K562 (cell line): ENCODE measurements around the gene HAUS3. TPM values are rescaled to one million over a fixed set of nuclear protein-coding genes. Genes with fewer than 3 reads are reported as not detected.

Experiments used
- ATAC-seq: fragments of 200-7000 bp; cut with Tn5 transposase; 3 replicates; pipeline ENCODE4 v1.9.1; 2020; ENCODE audit warnings: moderate library complexity
- BruUV-seq: library from RNA; stranded (reverse); fragments of 400-500 nt; replicated peaks from 2 replicates; lab custom pipeline; 2021; lab: Mats Ljungman, UMichigan
- CTCF ChIA-PET: fragments of 300-600 bp; formaldehyde crosslinking; extraction: SDS; loops from one replicate; lab custom pipeline; 2021; ENCODE audit warnings: low intra/inter-chr PET ratio; lab: Yijun Ruan, JAX
- POLR2A ChIA-PET: fragments of 300-600, 350-650 bp; sonication (Branson Sonifier 250); formaldehyde crosslinking; extraction: SDS; loops from one replicate; lab custom pipeline; 2021; ENCODE audit warnings: antibody characterized with exemption, inconsistent platforms; lab: Yijun Ruan, JAX
- DNase-seq, 4 experiments: peaks; one replicate each; pipeline versions ENCODE4 v3.0.0 to v3.0.0-alpha.2; 2011 to 2018; ENCODE audit warnings: low spot score in 3 of 4, mixed read lengths in 3 of 4; ENCODE audit errors: extremely low read depth in 1 of 4
- FAIRE-seq: peaks from 2 replicates; lab custom pipeline; 2011; peaks lifted over from hg19 to GRCh38; lab: Jason Lieb, UNC
- H2AFZ ChIP-seq: 2 replicates; pipeline ENCODE4 v1.6.0; 2011; ENCODE audit warnings: low read depth, low read length, control low read depth, inconsistent platforms
- H3K27ac ChIP-seq: fragments of 200-600 bp; 3 replicates; pipeline ENCODE4 v1.8.0; 2011; ENCODE audit warnings: low read depth, mild to moderate bottlenecking, control low read depth, inconsistent platforms, low read length, moderate library complexity, mixed read lengths; ENCODE audit errors: extremely low read depth
- H3K27me3 ChIP-seq, 2 experiments: fragments of 300-600 bp in 1 of 2; 2 replicates in 1 of 2; 3 replicates in 1 of 2; pipeline versions ENCODE4 v1.6.0 to v1.8.0; 2011; ENCODE audit warnings: inconsistent platforms in 2 of 2, low read length in 2 of 2, mild to moderate bottlenecking in 1 of 2, mixed read lengths in 1 of 2, moderate library complexity in 1 of 2; ENCODE audit not compliant: control insufficient read depth in 2 of 2, insufficient read depth in 2 of 2
- H3K36me3 ChIP-seq: fragments of 300-600 bp; 3 replicates; pipeline ENCODE4 v1.8.0; 2011; ENCODE audit warnings: mild to moderate bottlenecking, low read length, inconsistent platforms; ENCODE audit not compliant: control insufficient read depth, insufficient read depth
- H3K4me1 ChIP-seq, 2 experiments: fragments of 200-600 bp in 1 of 2; replicated peaks in 1 of 2; 2 replicates in 1 of 2; 3 replicates in 1 of 2; pipeline versions ENCODE4 v1.5.1 to v1.8.0; 2011; ENCODE audit warnings: inconsistent platforms in 2 of 2, low read length in 2 of 2, mild to moderate bottlenecking in 1 of 2, mixed read lengths in 1 of 2, moderate library complexity in 1 of 2; ENCODE audit not compliant: control insufficient read depth in 2 of 2, insufficient read depth in 2 of 2
- H3K4me2 ChIP-seq: 2 replicates; pipeline ENCODE4 v1.6.1; 2011; ENCODE audit warnings: low read length, control low read depth, inconsistent platforms, mixed read lengths; ENCODE audit not compliant: insufficient read depth
- H3K4me3 ChIP-seq: fragments of 200-600 bp; sonication (generic), shearing (Covaris generic); 2 replicates; pipeline ENCODE4 v1.5.1; 2016; ENCODE audit warnings: control low read depth, inconsistent platforms
- H3K79me2 ChIP-seq: fragments of 200-600 bp; 3 replicates; pipeline ENCODE4 v1.8.0; 2011; ENCODE audit warnings: low read length, inconsistent platforms; ENCODE audit not compliant: control insufficient read depth, insufficient read depth
- H3K9ac ChIP-seq, 2 experiments: 2 replicates each; pipeline versions ENCODE4 v1.6.0 to v1.6.1; 2011; ENCODE audit warnings: low read depth in 2 of 2, low read length in 2 of 2, control low read depth in 1 of 2, inconsistent platforms in 1 of 2, mild to moderate bottlenecking in 1 of 2, mixed read lengths in 1 of 2; ENCODE audit not compliant: insufficient read depth in 1 of 2
- H3K9me1 ChIP-seq: one replicate; pipeline ENCODE4 v1.6.0; 2011; ENCODE audit warnings: inconsistent platforms, mild to moderate bottlenecking, low read length, moderate library complexity; ENCODE audit not compliant: control insufficient read depth, insufficient read depth
- H3K9me3 ChIP-seq: replicated peaks from 2 replicates; pipeline ENCODE4 v1.5.1; 2011; ENCODE audit warnings: low read depth, low read length, inconsistent platforms; ENCODE audit not compliant: control insufficient read depth, insufficient read depth
- H4K20me1 ChIP-seq: replicated peaks from 2 replicates; pipeline ENCODE4 v1.6.1; 2011; ENCODE audit warnings: low read length, inconsistent platforms, mixed read lengths; ENCODE audit not compliant: control insufficient read depth, insufficient read depth
- ESRRA ChIP-seq: fragments of 450-650 bp; IDR thresholded peaks from 2 replicates; pipeline ENCODE4 v1.6.1; 2014; ENCODE audit warnings: low read depth, mild to moderate bottlenecking, moderate library complexity, borderline replicate concordance
- ZNF174 ChIP-seq: fragments of 250-450 bp; sonication (Bioruptor Pico); IDR thresholded peaks from 2 replicates; pipeline ENCODE4 v1.4.0; 2020; ENCODE audit warnings: mild to moderate bottlenecking
- WGBS: fragments of 100-300 bp; shearing (Covaris generic); methylation state at CpG from one replicate; pipeline ENCODE4 v1.1.6; 2016; ENCODE audit warnings: low coverage, mixed read lengths; ENCODE audit not compliant: insufficient coverage; ENCODE audit errors: missing lambda C conversion rate; 5-methylcytosine and 5-hydroxymethylcytosine counted together
- in situ Hi-C: fragments of 300-500 bp; cut with MboI; formaldehyde crosslinking; loops from 4 replicates; pipeline ENCODE4 v1.15.0; 2018; ENCODE audit warnings: inconsistent platforms, mixed read lengths
- intact Hi-C: fragments of 100-400 bp; cut with micrococcal nuclease; formaldehyde crosslinking; loops from 2 replicates; pipeline ENCODE4 v1.14.2; 2022
- polyA plus RNA-seq, 8 experiments: library from polyadenylated mRNA; depleted of rRNA in 4 of 8; stranded (reverse) in 5 of 8; unstranded in 3 of 8; fragments of >200 nt; fragmentation: Nextera tagmentation in 2 of 8; fragmentation: Illumina TruSeq in 1 of 8; extraction: Ambion mirVana in 2 of 8; extraction: Trizol in 1 of 8; gene quantifications; 2 replicates each; pipeline versions ENCODE4 v1.2.1 to v1.2.3, GENCODE V29; 2011 to 2014; ENCODE audit warnings: inconsistent platforms in 1 of 8, missing spikeins in 1 of 8
- total RNA-seq, 7 experiments: library from RNA; depleted of rRNA in 6 of 7; stranded (reverse); fragments of >200 nt in 6 of 7; fragmentation: Illumina TruSeq in 2 of 7; extraction: Trizol in 2 of 7; gene quantifications; 2 replicates each; pipeline versions ENCODE4 v1.2.1 to v1.2.3, GENCODE V29; 2011 to 2021; ENCODE audit warnings: low replicate concordance in 1 of 7
- TF ChIP-seq, protein P1 (sequence below): fragments of 450-650 bp; IDR thresholded peaks from 2 replicates; pipeline ENCODE4 v1.6.1; 2016; ENCODE audit warnings: mild to moderate bottlenecking, moderate library complexity
- TF ChIP-seq, protein P2 (sequence below): sonication (generic); formaldehyde crosslinking; IDR thresholded peaks from 2 replicates; pipeline ENCODE4 v1.8.0; 2022; ENCODE audit warnings: missing genetic modification reagents, mild to moderate bottlenecking, moderate library complexity, borderline replicate concordance
- TF ChIP-seq, protein P3 (sequence below): fragments of 250-450 bp; sonication (Bioruptor Pico); IDR thresholded peaks from 2 replicates; pipeline ENCODE4 v1.5.0; 2021; ENCODE audit warnings: mild to moderate bottlenecking, borderline replicate concordance

Gene HAUS3
- total and polyA plus RNA-seq, 9 of the 15 experiments (the other 6 are each of a cell fraction or from before 2014, with no cell fraction given), result 8.9 to 25.7 (median 21.5) TPM

DNA sequence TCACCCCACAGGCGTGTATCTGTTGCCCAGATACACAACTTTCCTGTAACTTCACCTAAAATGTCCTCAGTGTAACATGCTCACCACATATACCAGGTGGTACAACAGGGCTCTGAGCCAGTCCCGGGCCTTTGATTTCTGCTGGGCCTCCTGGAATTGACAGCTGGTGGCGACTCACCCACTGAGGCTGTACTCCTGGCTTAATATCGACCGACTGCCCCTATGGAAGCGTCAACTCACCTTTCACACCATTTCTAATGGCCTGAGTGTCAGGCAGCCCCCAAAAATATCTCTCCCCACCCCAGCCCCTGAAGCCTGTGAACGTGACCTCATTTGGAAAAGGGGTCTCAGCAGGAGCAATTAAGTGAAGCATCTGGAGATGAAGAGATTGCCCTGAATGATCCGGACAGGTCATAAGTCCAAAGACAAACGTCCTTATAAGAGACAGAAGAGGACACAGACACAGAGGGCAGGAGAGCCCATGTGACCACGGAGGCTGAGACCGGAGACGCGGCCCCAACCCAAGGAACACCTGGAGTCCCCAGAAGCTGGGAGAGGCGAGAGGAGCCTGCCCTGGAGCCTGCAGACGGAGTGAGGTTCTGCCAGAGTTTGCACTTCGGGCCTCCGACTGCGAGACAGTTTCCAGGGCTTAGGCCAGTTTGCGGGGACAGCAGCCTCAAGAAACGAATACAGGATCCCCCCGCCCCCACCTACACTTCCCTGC is 32.6 kb upstream of the HAUS3 start:
- no peak for FAIRE-seq
- BruUV-seq, result no TSS peak
- WGBS, result 63% methylated on average over 19 of the region's 21 CpGs
- DNase-seq, result no peak
- Histone ChIP-seq H3K4me2 (peak overlapping the region; percentile 58; the same call in 1 of the 2 replicates), H3K9me3 (no peaks in the 10 kb centered on the region), H3K36me3 (peaks cover 12% of the 10 kb centered on the region; the same call in 1 of the 3 replicates), H3K79me2 (no peaks in the 10 kb centered on the region), H4K20me1 (no peaks in the 10 kb centered on the region), H3K27ac (no peak overlapping the region), H2AFZ (no peak overlapping the region), H3K4me3 (no peak overlapping the region), H3K4me1 (peaks cover 5 to 62% of the 10 kb centered on the region in 2 experiments; a peak in 4 of 5 replicates), H3K9me1 (no peaks in the 10 kb centered on the region), H3K27me3 (no peaks in the 10 kb centered on the region), H3K9ac (peak overlapping the region in 1 of 2 experiments; percentile 74; a peak in 1 of 4 replicates)
- intact Hi-C loops, result no loop called here
- in situ Hi-C loops, result no loop called here
- ChIA-PET POLR2A (interaction anchor here (0.6 kb wide), 2 partner anchors 12 to 1077 kb away, joined by 3 to 4 read pairs; partner anchors contain the start of gene MXD4), CTCF (no interaction called here)
- no peak for ATAC-seq
- TF ChIP-seq ZNF174 (no peak), ESRRA (0 out of 2 replicates have a peak, but pooled peaks have one; percentile 2)
- TF ChIP-seq, protein P1, sequence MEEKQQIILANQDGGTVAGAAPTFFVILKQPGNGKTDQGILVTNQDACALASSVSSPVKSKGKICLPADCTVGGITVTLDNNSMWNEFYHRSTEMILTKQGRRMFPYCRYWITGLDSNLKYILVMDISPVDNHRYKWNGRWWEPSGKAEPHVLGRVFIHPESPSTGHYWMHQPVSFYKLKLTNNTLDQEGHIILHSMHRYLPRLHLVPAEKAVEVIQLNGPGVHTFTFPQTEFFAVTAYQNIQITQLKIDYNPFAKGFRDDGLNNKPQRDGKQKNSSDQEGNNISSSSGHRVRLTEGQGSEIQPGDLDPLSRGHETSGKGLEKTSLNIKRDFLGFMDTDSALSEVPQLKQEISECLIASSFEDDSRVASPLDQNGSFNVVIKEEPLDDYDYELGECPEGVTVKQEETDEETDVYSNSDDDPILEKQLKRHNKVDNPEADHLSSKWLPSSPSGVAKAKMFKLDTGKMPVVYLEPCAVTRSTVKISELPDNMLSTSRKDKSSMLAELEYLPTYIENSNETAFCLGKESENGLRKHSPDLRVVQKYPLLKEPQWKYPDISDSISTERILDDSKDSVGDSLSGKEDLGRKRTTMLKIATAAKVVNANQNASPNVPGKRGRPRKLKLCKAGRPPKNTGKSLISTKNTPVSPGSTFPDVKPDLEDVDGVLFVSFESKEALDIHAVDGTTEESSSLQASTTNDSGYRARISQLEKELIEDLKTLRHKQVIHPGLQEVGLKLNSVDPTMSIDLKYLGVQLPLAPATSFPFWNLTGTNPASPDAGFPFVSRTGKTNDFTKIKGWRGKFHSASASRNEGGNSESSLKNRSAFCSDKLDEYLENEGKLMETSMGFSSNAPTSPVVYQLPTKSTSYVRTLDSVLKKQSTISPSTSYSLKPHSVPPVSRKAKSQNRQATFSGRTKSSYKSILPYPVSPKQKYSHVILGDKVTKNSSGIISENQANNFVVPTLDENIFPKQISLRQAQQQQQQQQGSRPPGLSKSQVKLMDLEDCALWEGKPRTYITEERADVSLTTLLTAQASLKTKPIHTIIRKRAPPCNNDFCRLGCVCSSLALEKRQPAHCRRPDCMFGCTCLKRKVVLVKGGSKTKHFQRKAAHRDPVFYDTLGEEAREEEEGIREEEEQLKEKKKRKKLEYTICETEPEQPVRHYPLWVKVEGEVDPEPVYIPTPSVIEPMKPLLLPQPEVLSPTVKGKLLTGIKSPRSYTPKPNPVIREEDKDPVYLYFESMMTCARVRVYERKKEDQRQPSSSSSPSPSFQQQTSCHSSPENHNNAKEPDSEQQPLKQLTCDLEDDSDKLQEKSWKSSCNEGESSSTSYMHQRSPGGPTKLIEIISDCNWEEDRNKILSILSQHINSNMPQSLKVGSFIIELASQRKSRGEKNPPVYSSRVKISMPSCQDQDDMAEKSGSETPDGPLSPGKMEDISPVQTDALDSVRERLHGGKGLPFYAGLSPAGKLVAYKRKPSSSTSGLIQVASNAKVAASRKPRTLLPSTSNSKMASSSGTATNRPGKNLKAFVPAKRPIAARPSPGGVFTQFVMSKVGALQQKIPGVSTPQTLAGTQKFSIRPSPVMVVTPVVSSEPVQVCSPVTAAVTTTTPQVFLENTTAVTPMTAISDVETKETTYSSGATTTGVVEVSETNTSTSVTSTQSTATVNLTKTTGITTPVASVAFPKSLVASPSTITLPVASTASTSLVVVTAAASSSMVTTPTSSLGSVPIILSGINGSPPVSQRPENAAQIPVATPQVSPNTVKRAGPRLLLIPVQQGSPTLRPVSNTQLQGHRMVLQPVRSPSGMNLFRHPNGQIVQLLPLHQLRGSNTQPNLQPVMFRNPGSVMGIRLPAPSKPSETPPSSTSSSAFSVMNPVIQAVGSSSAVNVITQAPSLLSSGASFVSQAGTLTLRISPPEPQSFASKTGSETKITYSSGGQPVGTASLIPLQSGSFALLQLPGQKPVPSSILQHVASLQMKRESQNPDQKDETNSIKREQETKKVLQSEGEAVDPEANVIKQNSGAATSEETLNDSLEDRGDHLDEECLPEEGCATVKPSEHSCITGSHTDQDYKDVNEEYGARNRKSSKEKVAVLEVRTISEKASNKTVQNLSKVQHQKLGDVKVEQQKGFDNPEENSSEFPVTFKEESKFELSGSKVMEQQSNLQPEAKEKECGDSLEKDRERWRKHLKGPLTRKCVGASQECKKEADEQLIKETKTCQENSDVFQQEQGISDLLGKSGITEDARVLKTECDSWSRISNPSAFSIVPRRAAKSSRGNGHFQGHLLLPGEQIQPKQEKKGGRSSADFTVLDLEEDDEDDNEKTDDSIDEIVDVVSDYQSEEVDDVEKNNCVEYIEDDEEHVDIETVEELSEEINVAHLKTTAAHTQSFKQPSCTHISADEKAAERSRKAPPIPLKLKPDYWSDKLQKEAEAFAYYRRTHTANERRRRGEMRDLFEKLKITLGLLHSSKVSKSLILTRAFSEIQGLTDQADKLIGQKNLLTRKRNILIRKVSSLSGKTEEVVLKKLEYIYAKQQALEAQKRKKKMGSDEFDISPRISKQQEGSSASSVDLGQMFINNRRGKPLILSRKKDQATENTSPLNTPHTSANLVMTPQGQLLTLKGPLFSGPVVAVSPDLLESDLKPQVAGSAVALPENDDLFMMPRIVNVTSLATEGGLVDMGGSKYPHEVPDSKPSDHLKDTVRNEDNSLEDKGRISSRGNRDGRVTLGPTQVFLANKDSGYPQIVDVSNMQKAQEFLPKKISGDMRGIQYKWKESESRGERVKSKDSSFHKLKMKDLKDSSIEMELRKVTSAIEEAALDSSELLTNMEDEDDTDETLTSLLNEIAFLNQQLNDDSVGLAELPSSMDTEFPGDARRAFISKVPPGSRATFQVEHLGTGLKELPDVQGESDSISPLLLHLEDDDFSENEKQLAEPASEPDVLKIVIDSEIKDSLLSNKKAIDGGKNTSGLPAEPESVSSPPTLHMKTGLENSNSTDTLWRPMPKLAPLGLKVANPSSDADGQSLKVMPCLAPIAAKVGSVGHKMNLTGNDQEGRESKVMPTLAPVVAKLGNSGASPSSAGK, result 0 out of 2 replicates have a peak, but pooled peaks have one; percentile 5
- TF ChIP-seq, protein P2, sequence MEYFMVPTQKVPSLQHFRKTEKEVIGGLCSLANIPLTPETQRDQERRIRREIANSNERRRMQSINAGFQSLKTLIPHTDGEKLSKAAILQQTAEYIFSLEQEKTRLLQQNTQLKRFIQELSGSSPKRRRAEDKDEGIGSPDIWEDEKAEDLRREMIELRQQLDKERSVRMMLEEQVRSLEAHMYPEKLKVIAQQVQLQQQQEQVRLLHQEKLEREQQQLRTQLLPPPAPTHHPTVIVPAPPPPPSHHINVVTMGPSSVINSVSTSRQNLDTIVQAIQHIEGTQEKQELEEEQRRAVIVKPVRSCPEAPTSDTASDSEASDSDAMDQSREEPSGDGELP (CRISPR knock-in tag), result peak; percentile 11; the same call in 1 of the 2 replicates
- TF ChIP-seq, protein P3, sequence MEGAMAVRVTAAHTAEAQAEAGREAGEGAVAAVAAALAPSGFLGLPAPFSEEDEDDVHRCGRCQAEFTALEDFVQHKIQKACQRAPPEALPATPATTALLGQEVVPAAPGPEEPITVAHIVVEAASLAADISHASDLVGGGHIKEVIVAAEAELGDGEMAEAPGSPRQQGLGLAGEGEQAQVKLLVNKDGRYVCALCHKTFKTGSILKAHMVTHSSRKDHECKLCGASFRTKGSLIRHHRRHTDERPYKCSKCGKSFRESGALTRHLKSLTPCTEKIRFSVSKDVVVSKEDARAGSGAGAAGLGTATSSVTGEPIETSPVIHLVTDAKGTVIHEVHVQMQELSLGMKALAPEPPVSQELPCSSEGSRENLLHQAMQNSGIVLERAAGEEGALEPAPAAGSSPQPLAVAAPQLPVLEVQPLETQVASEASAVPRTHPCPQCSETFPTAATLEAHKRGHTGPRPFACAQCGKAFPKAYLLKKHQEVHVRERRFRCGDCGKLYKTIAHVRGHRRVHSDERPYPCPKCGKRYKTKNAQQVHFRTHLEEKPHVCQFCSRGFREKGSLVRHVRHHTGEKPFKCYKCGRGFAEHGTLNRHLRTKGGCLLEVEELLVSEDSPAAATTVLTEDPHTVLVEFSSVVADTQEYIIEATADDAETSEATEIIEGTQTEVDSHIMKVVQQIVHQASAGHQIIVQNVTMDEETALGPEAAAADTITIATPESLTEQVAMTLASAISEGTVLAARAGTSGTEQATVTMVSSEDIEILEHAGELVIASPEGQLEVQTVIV (CRISPR knock-in tag), result no peak
